ENCODE data around the gene TIAM1.

- TF ChIP-seq CTCF (IDR thresholded peaks at IDR 0.05) (no peak), POLR2A (IDR thresholded peaks at IDR 0.05) (no peak), EP300 (IDR thresholded peaks at IDR 0.05) (no peak), POLR2AphosphoS5 (IDR thresholded peaks at IDR 0.05) (no peak)
These were observed 89.9 kb downstream of the TIAM1 start for GRCh38 chr21:31254131-31254530.

All from gastroesophageal sphincter (tissue), 3 donors.